ENCODE results near the gene PES1.

GRCh38 chr22:30552719-30553118 is 39.0 kb downstream of the PES1 start:
- TF ChIP-seq EZH2 (IDR thresholded peaks at IDR 0.05; ENCODE audit: low read length, missing control alignments) (no peak), CTCF (conservative IDR thresholded peaks at IDR 0.05 in 1 of 2, IDR thresholded peaks at IDR 0.05 in 1 of 2; ENCODE audit: low read depth in 1 of 2, low read length in 2 of 2) (no peak)

Measured in fibroblast of lung (primary cell).